LNCaP clone FGC (cell line): ENCODE results near the gene PLAC9.

Experiments
- DNase-seq: peaks from one replicate; pipeline ENCODE4 v3.0.0-alpha.2; 2011; ENCODE audit warnings: low read depth
- H3K4me3 ChIP-seq: 2 replicates; pipeline ENCODE4 v1.5.1; 2011; ENCODE audit warnings: mild to moderate bottlenecking, low read depth, low read length, control low read depth
- CTCF ChIP-seq: IDR thresholded peaks from 2 replicates; pipeline ENCODE4 v1.5.1; 2012; ENCODE audit warnings: mild to moderate bottlenecking; ENCODE audit not compliant: control insufficient read depth, insufficient read depth; ENCODE audit errors: extremely low read depth

PLAC9 gene

GRCh38 chr10:80148166-80148805 is 15.8 kb downstream of the PLAC9 start:
- no peak for TF ChIP-seq CTCF
- H3K4me3 ChIP-seq: no peak overlapping the region
- DNase-seq: no peak

- TF ChIP-seq CTCF: no peak
- no peak overlapping the region for H3K4me3 ChIP-seq
- DNase-seq: no peak
These were observed 16.6 kb downstream of the PLAC9 start for GRCh38 chr10:80149123-80149522.

GRCh38 chr10:80150172-80150571 is 17.6 kb downstream of the PLAC9 start:
- no peak for DNase-seq
- H3K4me3 ChIP-seq: no peak overlapping the region
- TF ChIP-seq CTCF: no peak

GRCh38 chr10:80152820-80153219 is 20.3 kb downstream of the PLAC9 start:
- no peak overlapping the region for H3K4me3 ChIP-seq
- no peak for TF ChIP-seq CTCF
- no peak for DNase-seq

- H3K4me3 ChIP-seq: no peak overlapping the region
- TF ChIP-seq CTCF: no peak
- DNase-seq: no peak
These were observed 20.9 kb downstream of the PLAC9 start for GRCh38 chr10:80153460-80153859.

- H3K4me3 ChIP-seq: no peak overlapping the region
- DNase-seq: no peak
- TF ChIP-seq CTCF: no peak
These were observed 22.1 kb downstream of the PLAC9 start for GRCh38 chr10:80154626-80154977.

- DNase-seq: no peak
- no peak for TF ChIP-seq CTCF
These were observed 22.6 kb downstream of the PLAC9 start for GRCh38 chr10:80154978-80155695.

More at GRCh38 chr10:80154978-80155695, 22.6 kb downstream of the PLAC9 start:
- no peak overlapping the region for H3K4me3 ChIP-seq
